DOHH2 (cell line): Measurements from ENCODE around the gene RABGAP1L.

Source experiments
- H3F3A ChIP-seq: fragments of 200-600 bp; sonication (generic), shearing (Covaris generic); 2 replicates; pipeline ENCODE4 v1.6.0; 2016; ENCODE audit warnings: antibody characterized with exemption, mild to moderate bottlenecking; ENCODE audit not compliant: control insufficient read depth, insufficient read depth
- H3K27ac ChIP-seq: fragments of 200-600 bp; sonication (generic); 2 replicates; pipeline ENCODE4 v1.5.1; 2014; ENCODE audit warnings: low read depth, mild to moderate bottlenecking, low read length, moderate library complexity
- H3K27me3 ChIP-seq: fragments of 200-600 bp; sonication (generic); 2 replicates; pipeline ENCODE4 v1.6.1; 2014; ENCODE audit warnings: mild to moderate bottlenecking, low read length, mixed read lengths; ENCODE audit not compliant: control insufficient read depth
- H3K36me3 ChIP-seq: fragments of 200-600 bp; sonication (generic); 2 replicates; pipeline ENCODE4 v1.6.1; 2014; ENCODE audit warnings: mild to moderate bottlenecking, low read length, moderate library complexity, mixed read lengths; ENCODE audit not compliant: control insufficient read depth
- H3K4me1 ChIP-seq: fragments of 200-600 bp; sonication (generic); 2 replicates; pipeline ENCODE4 v1.6.1; 2014; ENCODE audit warnings: mild to moderate bottlenecking, low read length, mixed read lengths; ENCODE audit not compliant: control insufficient read depth
- H3K4me2 ChIP-seq: fragments of 200-600 bp; sonication (generic); 2 replicates; pipeline ENCODE4 v1.6.0; 2014; ENCODE audit warnings: mild to moderate bottlenecking, low read length, moderate library complexity
- H3K4me3 ChIP-seq: fragments of 200-600 bp; sonication (generic); 2 replicates; pipeline ENCODE4 v1.5.1; 2014; ENCODE audit warnings: mild to moderate bottlenecking, low read length, mixed read lengths
- H3K79me2 ChIP-seq: fragments of 200-600 bp; sonication (generic); 2 replicates; pipeline ENCODE4 v1.6.1; 2014; ENCODE audit warnings: mild to moderate bottlenecking, low read length, mixed read lengths; ENCODE audit not compliant: control insufficient read depth
- H3K9me2 ChIP-seq: fragments of 200-600 bp; sonication (generic); replicated peaks from 2 replicates; pipeline ENCODE4 v1.6.1; 2014; ENCODE audit warnings: mild to moderate bottlenecking, low read length, mixed read lengths; ENCODE audit not compliant: control insufficient read depth
- H3K9me3 ChIP-seq: fragments of 200-600 bp; sonication (generic); 2 replicates; pipeline ENCODE4 v1.6.1; 2014; ENCODE audit warnings: antibody characterized with exemption, low read length, mixed read lengths; ENCODE audit not compliant: control insufficient read depth, insufficient read depth
- H4K20me1 ChIP-seq: fragments of 200-600 bp; sonication (generic); 2 replicates; pipeline ENCODE4 v1.6.0; 2014; ENCODE audit warnings: low read depth, mild to moderate bottlenecking, antibody characterized with exemption, low read length, moderate library complexity; ENCODE audit not compliant: control insufficient read depth, insufficient read depth
- CTCF ChIP-seq: fragments of 200-600 bp; sonication (generic); IDR thresholded peaks from one replicate; pipeline ENCODE4 v1.5.1; 2014; ENCODE audit warnings: antibody characterized with exemption, mild to moderate bottlenecking, low read depth, low read length; ENCODE audit not compliant: poor library complexity, severe bottlenecking
- EZH2phosphoT487 ChIP-seq: fragments of 200-600 bp; sonication (generic); IDR thresholded peaks from 2 replicates; pipeline ENCODE4 v1.6.1; 2017; ENCODE audit warnings: borderline replicate concordance, mild to moderate bottlenecking, antibody characterized with exemption, low read length, moderate library complexity, mixed read lengths

The RABGAP1L gene

GRCh38 chr1:174913225-174913903, 754.0 kb downstream of the RABGAP1L start:
- 0 out of 2 replicates have a peak, but pooled peaks cover 3% of the 10 kb centered on the region for H3K4me1 ChIP-seq
- no peak for TF ChIP-seq CTCF
- no peak for TF ChIP-seq EZH2phosphoT487
- H3K9me2 ChIP-seq, result no peaks in the 10 kb centered on the region
- H4K20me1 ChIP-seq, result no peaks in the 10 kb centered on the region
- no peaks in the 10 kb centered on the region for H3K9me3 ChIP-seq
- no peak overlapping the region for H3K27ac ChIP-seq
- peaks cover 7% of the 10 kb centered on the region for H3K36me3 ChIP-seq
- H3F3A ChIP-seq, result no peaks in the 10 kb centered on the region; the same call in 1 of the 2 replicates
- H3K4me3 ChIP-seq, result no peak overlapping the region
- H3K27me3 ChIP-seq, result no peaks in the 10 kb centered on the region
- no peak overlapping the region for H3K4me2 ChIP-seq
- H3K79me2 ChIP-seq, result 0 out of 2 replicates have a peak, but pooled peaks cover 3% of the 10 kb centered on the region

GRCh38 chr1:174914991-174915390, 755.7 kb downstream of the RABGAP1L start:
- TF ChIP-seq CTCF (no peak), EZH2phosphoT487 (no peak)
- no peak overlapping the region for H3K27ac ChIP-seq
- no peak overlapping the region for H3K4me2 ChIP-seq
- H3K4me1 ChIP-seq, result 0 out of 2 replicates have a peak, but pooled peaks cover 3% of the 10 kb centered on the region
- H3K79me2 ChIP-seq, result 0 out of 2 replicates have a peak, but pooled peaks cover 3% of the 10 kb centered on the region
- peaks cover 11% of the 10 kb centered on the region for H3K36me3 ChIP-seq
- H3K27me3 ChIP-seq, result no peaks in the 10 kb centered on the region
- no peaks in the 10 kb centered on the region; the same call in 1 of the 2 replicates for H3F3A ChIP-seq
- H3K9me3 ChIP-seq, result no peaks in the 10 kb centered on the region
- no peak overlapping the region for H3K4me3 ChIP-seq
- no peaks in the 10 kb centered on the region for H3K9me2 ChIP-seq
- no peaks in the 10 kb centered on the region for H4K20me1 ChIP-seq

DNA sequence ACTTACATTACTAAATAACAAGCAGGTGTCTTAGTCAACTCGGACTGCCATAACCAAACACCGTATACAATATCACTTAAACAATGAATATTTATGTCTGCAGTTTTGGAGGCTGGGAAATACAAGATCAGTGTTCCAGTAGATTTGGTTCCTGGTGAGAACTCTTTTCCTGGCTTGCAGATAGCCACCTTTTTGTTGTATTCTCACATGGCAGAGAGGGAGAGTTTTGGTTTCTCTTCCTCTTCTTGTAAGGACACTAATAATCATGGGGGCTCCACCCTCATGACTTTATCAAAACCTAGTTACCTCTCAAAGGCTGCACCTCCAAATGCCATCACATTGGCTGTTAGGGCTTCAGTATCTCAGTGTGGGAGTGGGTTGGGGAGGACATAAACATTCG, 757.5 kb downstream of the RABGAP1L start:
- H3K4me3 ChIP-seq, result no peak overlapping the region
- no peaks in the 10 kb centered on the region for H3K9me3 ChIP-seq
- 0 out of 2 replicates have a peak, but pooled peaks cover 3% of the 10 kb centered on the region for H3K79me2 ChIP-seq
- H3K4me1 ChIP-seq, result 0 out of 2 replicates have a peak, but pooled peaks cover 3% of the 10 kb centered on the region
- no peaks in the 10 kb centered on the region for H3F3A ChIP-seq
- H3K9me2 ChIP-seq, result no peaks in the 10 kb centered on the region
- peaks cover 14% of the 10 kb centered on the region for H3K36me3 ChIP-seq
- no peaks in the 10 kb centered on the region for H3K27me3 ChIP-seq
- no peak overlapping the region for H3K4me2 ChIP-seq
- TF ChIP-seq CTCF (no peak), EZH2phosphoT487 (no peak)
- H4K20me1 ChIP-seq, result no peaks in the 10 kb centered on the region
- no peak overlapping the region for H3K27ac ChIP-seq
